Fibroblast of lung (primary cell): Measurements from ENCODE around the gene ENPP3. TPM values are rescaled to one million over a fixed set of nuclear protein-coding genes. Genes with fewer than 3 reads are reported as not detected.

Experiments used
- DNase-seq, 2 donors: peaks; one replicate each; pipeline versions ENCODE4 v3.0.0 to v3.0.0-alpha.2; 2010; ENCODE audit warnings: low read depth in 2 of 2
- H2AFZ ChIP-seq: 2 replicates; pipeline ENCODE4 v1.5.1; 2012; ENCODE audit warnings: low read length, control low read depth, inconsistent platforms
- H3K27ac ChIP-seq: 2 replicates; pipeline ENCODE4 v1.5.1; 2011; ENCODE audit warnings: low read length, control low read depth; ENCODE audit not compliant: insufficient read depth
- H3K27me3 ChIP-seq: 2 replicates; pipeline ENCODE4 v1.5.1; 2011; ENCODE audit warnings: mild to moderate bottlenecking, low read length; ENCODE audit not compliant: control insufficient read depth, insufficient read depth
- H3K36me3 ChIP-seq: 2 replicates; pipeline ENCODE4 v1.5.1; 2011; ENCODE audit warnings: low read length; ENCODE audit not compliant: control insufficient read depth, insufficient read depth
- H3K4me1 ChIP-seq: 2 replicates; pipeline ENCODE4 v1.5.1; 2011; ENCODE audit warnings: low read length; ENCODE audit not compliant: control insufficient read depth, insufficient read depth; ENCODE audit errors: extremely low read depth
- H3K4me2 ChIP-seq: 2 replicates; pipeline ENCODE4 v1.5.1; 2011; ENCODE audit warnings: low read length, control low read depth; ENCODE audit not compliant: insufficient read depth; ENCODE audit errors: extremely low read depth
- H3K4me3 ChIP-seq, 4 experiments: fragments of 200-600 bp in 1 of 4; sonication (generic) in 1 of 4; replicated peaks in 1 of 4; 2 replicates each; pipeline ENCODE4 v1.5.1; 2011 to 2016; ENCODE audit warnings: low read length in 4 of 4, low read depth in 3 of 4, mild to moderate bottlenecking in 3 of 4, control low read depth in 2 of 4, inconsistent platforms in 1 of 4, mixed read lengths in 1 of 4; ENCODE audit not compliant: insufficient read depth in 1 of 4; ENCODE audit errors: control extremely low read depth in 1 of 4
- H3K79me2 ChIP-seq: 2 replicates; pipeline ENCODE4 v1.5.1; 2012; ENCODE audit warnings: mild to moderate bottlenecking, low read length, inconsistent platforms; ENCODE audit not compliant: control insufficient read depth, insufficient read depth
- H3K9ac ChIP-seq: 2 replicates; pipeline ENCODE4 v1.5.1; 2011; ENCODE audit warnings: mild to moderate bottlenecking, low read length, control low read depth; ENCODE audit not compliant: insufficient read depth
- H3K9me3 ChIP-seq: 2 replicates; pipeline ENCODE4 v1.5.1; 2012; ENCODE audit warnings: low read depth, low read length; ENCODE audit not compliant: control insufficient read depth, insufficient read depth
- H4K20me1 ChIP-seq: 2 replicates; pipeline ENCODE4 v1.5.1; 2011; ENCODE audit warnings: low read length; ENCODE audit not compliant: control insufficient read depth, insufficient read depth; ENCODE audit errors: extremely low read depth
- EZH2 ChIP-seq: IDR thresholded peaks from 2 replicates; pipeline ENCODE4 v1.5.1; 2012; ENCODE audit warnings: low read length, control low read depth, mild to moderate bottlenecking; ENCODE audit errors: missing control alignments
- polyA plus RNA-seq, 2 donors: library from polyadenylated mRNA; depleted of rRNA in 1 of 2; stranded (reverse) in 1 of 2; unstranded in 1 of 2; fragments of >200 nt; gene quantifications; 2 replicates each; pipeline ENCODE4 v1.2.1, GENCODE V29; 2011 to 2012; ENCODE audit warnings: missing spikeins in 1 of 2
- total RNA-seq: library from RNA; depleted of rRNA; stranded (reverse); fragments of >200 nt; gene quantifications from 2 replicates; pipeline ENCODE4 v1.2.1, GENCODE V29; 2014
- TF ChIP-seq, protein P1 (sequence below), 2 donors: IDR thresholded peaks in 1 of 2; conservative IDR thresholded peaks in 1 of 2; 1 replicate in 1 of 2; 2 replicates in 1 of 2; pipeline ENCODE4 v1.5.1; 2011 to 2012; ENCODE audit warnings: low read length in 2 of 2, control low read depth in 1 of 2, inconsistent platforms in 1 of 2, low read depth in 1 of 2, mild to moderate bottlenecking in 1 of 2

Gene ENPP3
- total and polyA plus RNA-seq, 2 donors (not counting 1 experiment from before 2014, with no cell fraction given): 0.06 to 0.17 TPM

GRCh38 chr6:131658287-131658686, 21.2 kb downstream of the ENPP3 start:
- Histone ChIP-seq H3K4me2 (no peak overlapping the region), H3K9ac (no peak overlapping the region), H4K20me1 (no peaks in the 10 kb centered on the region), H3K27me3 (no peaks in the 10 kb centered on the region), H3K36me3 (no peaks in the 10 kb centered on the region), H2AFZ (no peak overlapping the region), H3K27ac (no peak overlapping the region), H3K79me2 (no peaks in the 10 kb centered on the region), H3K4me3 (no peak overlapping the region), H3K4me1 (peaks cover 3% of the 10 kb centered on the region), H3K9me3 (no peaks in the 10 kb centered on the region)
- no peak for DNase-seq
- no peak for TF ChIP-seq EZH2
- TF ChIP-seq, protein P1, sequence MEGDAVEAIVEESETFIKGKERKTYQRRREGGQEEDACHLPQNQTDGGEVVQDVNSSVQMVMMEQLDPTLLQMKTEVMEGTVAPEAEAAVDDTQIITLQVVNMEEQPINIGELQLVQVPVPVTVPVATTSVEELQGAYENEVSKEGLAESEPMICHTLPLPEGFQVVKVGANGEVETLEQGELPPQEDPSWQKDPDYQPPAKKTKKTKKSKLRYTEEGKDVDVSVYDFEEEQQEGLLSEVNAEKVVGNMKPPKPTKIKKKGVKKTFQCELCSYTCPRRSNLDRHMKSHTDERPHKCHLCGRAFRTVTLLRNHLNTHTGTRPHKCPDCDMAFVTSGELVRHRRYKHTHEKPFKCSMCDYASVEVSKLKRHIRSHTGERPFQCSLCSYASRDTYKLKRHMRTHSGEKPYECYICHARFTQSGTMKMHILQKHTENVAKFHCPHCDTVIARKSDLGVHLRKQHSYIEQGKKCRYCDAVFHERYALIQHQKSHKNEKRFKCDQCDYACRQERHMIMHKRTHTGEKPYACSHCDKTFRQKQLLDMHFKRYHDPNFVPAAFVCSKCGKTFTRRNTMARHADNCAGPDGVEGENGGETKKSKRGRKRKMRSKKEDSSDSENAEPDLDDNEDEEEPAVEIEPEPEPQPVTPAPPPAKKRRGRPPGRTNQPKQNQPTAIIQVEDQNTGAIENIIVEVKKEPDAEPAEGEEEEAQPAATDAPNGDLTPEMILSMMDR (conservative IDR thresholded peaks at IDR 0.05 in 1 of 2, IDR thresholded peaks at IDR 0.05 in 1 of 2; ENCODE audit: low read depth in 1 of 2, low read length in 2 of 2): no peak

- no peak overlapping the region for H3K9ac ChIP-seq
- H3K9me3 ChIP-seq: no peaks in the 10 kb centered on the region
- H3K27ac ChIP-seq: no peak overlapping the region
- H3K36me3 ChIP-seq: no peaks in the 10 kb centered on the region
- no peak overlapping the region for H3K4me3 ChIP-seq
- H3K4me1 ChIP-seq: peaks cover 3% of the 10 kb centered on the region
- H3K4me2 ChIP-seq: no peak overlapping the region
- H2AFZ ChIP-seq: peak overlapping the region; percentile 16
- no peak for TF ChIP-seq EZH2
- TF ChIP-seq, protein P1 (conservative IDR thresholded peaks at IDR 0.05 in 1 of 2, IDR thresholded peaks at IDR 0.05 in 1 of 2; ENCODE audit: low read depth in 1 of 2, low read length in 2 of 2): no peak
- no peaks in the 10 kb centered on the region for H3K27me3 ChIP-seq
- no peaks in the 10 kb centered on the region for H4K20me1 ChIP-seq
- no peaks in the 10 kb centered on the region for H3K79me2 ChIP-seq
- peak; percentile 3 to 53 for DNase-seq
These were observed 23.1 kb downstream of the ENPP3 start for GRCh38 chr6:131660195-131660594.

DNA sequence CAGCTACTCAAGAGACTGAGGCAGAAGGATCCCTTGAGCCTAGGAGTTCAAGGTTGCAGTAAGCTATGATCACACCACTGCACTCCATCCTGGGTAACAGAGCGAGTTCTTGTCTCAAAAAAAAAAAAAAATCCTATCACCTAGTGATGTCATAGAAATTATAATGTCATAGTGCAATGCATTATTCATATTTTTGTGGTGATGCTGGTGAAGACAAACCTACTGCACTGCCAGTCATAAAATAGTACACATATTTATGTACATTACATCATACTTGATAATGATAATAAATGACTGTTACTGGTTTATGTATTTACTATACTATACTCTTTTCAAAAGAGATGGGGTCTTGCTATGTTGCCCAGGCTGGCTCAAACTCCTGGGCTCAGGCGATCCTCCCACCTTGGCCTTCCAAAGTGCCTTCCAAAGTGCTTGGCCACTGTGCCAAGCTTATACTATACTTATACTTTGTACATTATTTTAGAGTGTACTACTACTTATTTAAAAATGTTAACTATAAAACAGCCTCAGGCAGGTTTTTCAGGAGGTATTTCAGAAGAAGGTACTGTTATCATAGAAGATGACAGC, 26.6 kb downstream of the ENPP3 start:
- no peaks in the 10 kb centered on the region for H3K27me3 ChIP-seq
- no peaks in the 10 kb centered on the region for H3K9me3 ChIP-seq
- no peaks in the 10 kb centered on the region for H3K79me2 ChIP-seq
- H3K4me2 ChIP-seq: no peak overlapping the region
- H4K20me1 ChIP-seq: no peaks in the 10 kb centered on the region
- H3K4me3 ChIP-seq: no peak overlapping the region
- TF ChIP-seq EZH2: no peak
- TF ChIP-seq, protein P1 (conservative IDR thresholded peaks at IDR 0.05 in 1 of 2, IDR thresholded peaks at IDR 0.05 in 1 of 2; ENCODE audit: low read depth in 1 of 2, low read length in 2 of 2): no peak
- no peak overlapping the region for H3K27ac ChIP-seq
- no peak overlapping the region for H2AFZ ChIP-seq
- DNase-seq: no peak
- H3K9ac ChIP-seq: no peak overlapping the region
- H3K36me3 ChIP-seq: no peaks in the 10 kb centered on the region
- peaks cover 3% of the 10 kb centered on the region for H3K4me1 ChIP-seq
